RWPE2 (cell line): Measurements from ENCODE around the gene NPHS1.
"Not testable (repeated sequence)": the region's sequence is repeated elsewhere in the genome, so short reads cannot be mapped to it uniquely, and the experiment has no call there.

Experiments used
- ATAC-seq: fragments of 200-7000 bp; cut with Tn5 transposase; 3 replicates; pipeline ENCODE4 v1.9.1; 2021; ENCODE audit warnings: low read depth
- DNase-seq: peaks from one replicate; pipeline ENCODE4 v3.0.0-alpha.2; 2020; ENCODE audit warnings: low spot score
- H3K27ac ChIP-seq: fragments of 450-650 bp; 2 replicates; pipeline ENCODE4 v1.5.1; 2017; ENCODE audit warnings: mild to moderate bottlenecking; ENCODE audit not compliant: poor library complexity, severe bottlenecking
- H3K27me3 ChIP-seq: fragments of 250-450 bp; sonication (Bioruptor Pico); 2 replicates; pipeline ENCODE4 v1.5.1; 2021; ENCODE audit warnings: mild to moderate bottlenecking, moderate library complexity; ENCODE audit not compliant: insufficient read depth, poor library complexity, severe bottlenecking
- H3K36me3 ChIP-seq: fragments of 250-450 bp; sonication (Bioruptor Pico); 2 replicates; pipeline ENCODE4 v1.5.1; 2020; ENCODE audit warnings: low read depth, mild to moderate bottlenecking, moderate library complexity
- H3K4me1 ChIP-seq: fragments of 250-450 bp; sonication (Bioruptor Pico); 2 replicates; pipeline ENCODE4 v1.5.1; 2021; ENCODE audit warnings: mild to moderate bottlenecking, moderate library complexity; ENCODE audit not compliant: insufficient read depth, poor library complexity, severe bottlenecking
- H3K4me3 ChIP-seq: fragments of 250-450 bp; sonication (Bioruptor Pico); 2 replicates; pipeline ENCODE4 v1.5.1; 2021; ENCODE audit warnings: mild to moderate bottlenecking, moderate library complexity; ENCODE audit not compliant: severe bottlenecking
- H3K9me3 ChIP-seq: fragments of 250-450 bp; sonication (Bioruptor Pico); 2 replicates; pipeline ENCODE4 v1.5.1; 2021; ENCODE audit warnings: mild to moderate bottlenecking, moderate library complexity; ENCODE audit not compliant: severe bottlenecking
- CTCF ChIP-seq: fragments of 450-650 bp; IDR thresholded peaks from one replicate; pipeline ENCODE4 v1.5.1; 2017; ENCODE audit warnings: mild to moderate bottlenecking, moderate library complexity; ENCODE audit not compliant: poor library complexity, severe bottlenecking

Gene NPHS1

GRCh38 chr19:35841961-35842595, 10.2 kb downstream of the NPHS1 start:
- ATAC-seq (no peak), DNase-seq (no peak)
- Histone ChIP-seq H3K4me1 (no peaks in the 10 kb centered on the region), H3K36me3 (no peaks in the 10 kb centered on the region), H3K27me3 (peaks cover 29% of the 10 kb centered on the region), H3K9me3 (peaks cover 5% of the 10 kb centered on the region), H3K4me3 (no peak overlapping the region), H3K27ac (no peak overlapping the region)
- no peak for TF ChIP-seq CTCF

- H3K9me3 ChIP-seq, H3K4me3 ChIP-seq, H3K36me3 ChIP-seq, H3K27ac ChIP-seq, H3K4me1 ChIP-seq, H3K27me3 ChIP-seq, DNase-seq, ATAC-seq: not testable (repeated sequence)
These were observed 16.2 kb downstream of the NPHS1 start for GRCh38 chr19:35836096-35836495.

GRCh38 chr19:35833972-35834371, 18.3 kb downstream of the NPHS1 start:
- Histone ChIP-seq H3K9me3 (peaks cover 1% of the 10 kb centered on the region), H3K36me3 (no peaks in the 10 kb centered on the region), H3K27me3 (no peaks in the 10 kb centered on the region), H3K4me1 (no peaks in the 10 kb centered on the region), H3K4me3 (no peak overlapping the region), H3K27ac (no peak overlapping the region)
- TF ChIP-seq CTCF = no peak
- ATAC-seq (no peak), DNase-seq (no peak)

- H3K27me3 ChIP-seq = no peaks in the 10 kb centered on the region
- no peaks in the 10 kb centered on the region for H3K4me1 ChIP-seq
- H3K9me3 ChIP-seq = no peaks in the 10 kb centered on the region
- DNase-seq = no peak
- no peak overlapping the region for H3K27ac ChIP-seq
- H3K4me3 ChIP-seq = no peak overlapping the region
- TF ChIP-seq CTCF = no peak
- no peaks in the 10 kb centered on the region for H3K36me3 ChIP-seq
- no peak for ATAC-seq
These were observed 20.2 kb downstream of the NPHS1 start for GRCh38 chr19:35832054-35832453.

- Histone ChIP-seq H3K4me1 (no peaks in the 10 kb centered on the region), H3K9me3 (no peaks in the 10 kb centered on the region), H3K27ac (no peak overlapping the region), H3K27me3 (no peaks in the 10 kb centered on the region), H3K36me3 (no peaks in the 10 kb centered on the region), H3K4me3 (no peak overlapping the region)
- DNase-seq (no peak), ATAC-seq (no peak)
- TF ChIP-seq CTCF = no peak
These were observed 21.3 kb downstream of the NPHS1 start for GRCh38 chr19:35830986-35831385.
